OCI-M1 (cell line): ENCODE results near the gene JMJD7.
A peak's percentile ranks its signal among the peaks of the same experiment; 100 is the strongest.

Experiments used
- DNase-seq: peaks from one replicate; lab custom pipeline; 2025; lab: John Stamatoyannopoulos, UW

Gene JMJD7

DNA sequence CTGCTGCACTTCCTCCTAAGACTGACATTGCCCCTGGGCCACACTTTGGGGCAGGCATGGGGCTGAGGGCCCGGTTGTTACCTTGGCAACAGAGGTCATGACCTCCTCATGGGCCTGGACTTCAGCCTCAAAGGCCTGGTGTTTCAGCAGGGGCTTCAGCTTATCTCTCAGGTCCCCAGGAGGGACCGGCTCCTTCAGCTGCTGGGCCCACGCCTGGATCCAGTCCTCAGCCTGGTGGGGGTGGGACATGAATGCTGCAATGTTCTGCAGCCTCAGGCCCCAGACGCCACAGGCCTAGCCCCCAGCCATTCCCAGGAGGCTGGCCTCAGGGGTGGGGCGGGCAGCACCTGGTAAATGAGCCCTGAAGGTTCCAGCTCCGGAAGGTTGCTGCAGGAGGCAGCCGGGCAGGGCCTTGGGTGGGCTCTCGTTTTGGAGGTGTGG, 38.4 kb downstream of the JMJD7 start:
- DNase-seq, result peak; percentile 7

DNA sequence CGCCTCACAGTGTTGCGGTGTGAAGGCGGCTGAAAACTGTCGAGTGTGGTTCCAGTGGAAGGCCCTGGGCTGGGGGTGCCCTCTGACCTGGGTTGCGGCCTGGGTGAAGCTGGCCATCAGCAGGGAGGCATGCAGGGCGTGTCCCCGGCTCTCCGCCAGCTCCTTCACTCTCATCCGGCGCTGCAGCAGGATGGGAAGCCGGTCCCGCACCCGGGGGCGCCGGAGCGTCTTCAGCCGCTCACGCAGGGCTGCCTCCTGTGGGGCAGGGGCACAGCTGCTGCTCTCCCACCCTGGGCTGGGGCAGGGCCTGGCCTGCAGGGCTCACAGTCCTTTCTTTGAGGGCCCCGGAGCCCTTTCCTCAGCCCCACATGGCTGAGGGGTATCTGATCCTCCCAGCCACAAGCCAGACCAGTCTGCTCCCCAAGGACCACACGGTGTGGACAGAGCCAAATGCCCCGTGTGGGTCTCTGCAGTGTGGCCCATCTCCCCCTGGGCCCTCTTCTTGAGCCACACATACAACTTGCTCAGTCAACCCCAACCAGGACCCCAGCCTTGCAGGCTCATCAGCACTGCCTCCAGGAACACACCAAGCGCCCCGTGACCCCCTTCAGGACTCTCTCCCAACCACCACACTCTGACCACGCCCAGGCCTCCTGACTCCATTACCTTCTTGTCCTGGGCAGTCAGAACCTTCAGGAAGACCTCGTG, 39.1 kb downstream of the JMJD7 start:
- DNase-seq, result no peak

DNA sequence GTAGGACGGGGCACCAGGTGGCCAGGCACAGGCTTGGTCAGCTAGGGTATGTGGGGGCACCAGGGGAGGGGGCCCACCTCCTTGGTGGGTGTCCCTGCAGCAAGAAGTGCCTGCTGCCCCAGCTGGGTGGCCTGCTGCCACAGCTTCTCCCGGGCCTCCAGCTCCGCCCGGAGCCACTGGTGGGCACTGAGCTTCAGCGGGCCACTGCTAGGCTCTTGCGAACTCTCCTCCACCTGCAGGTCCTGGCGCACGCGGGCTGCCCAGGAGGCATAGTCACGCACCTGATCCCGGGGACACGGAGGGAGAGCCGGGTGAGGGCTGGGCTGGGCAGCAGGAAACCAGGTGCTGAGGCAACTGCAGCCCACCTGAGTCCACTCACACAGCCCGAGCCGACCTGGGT, 40.4 kb downstream of the JMJD7 start:
- DNase-seq, result no peak

GRCh38 chr15:41869770-41870688, 42.1 kb downstream of the JMJD7 start:
- DNase-seq, result no peak

DNA sequence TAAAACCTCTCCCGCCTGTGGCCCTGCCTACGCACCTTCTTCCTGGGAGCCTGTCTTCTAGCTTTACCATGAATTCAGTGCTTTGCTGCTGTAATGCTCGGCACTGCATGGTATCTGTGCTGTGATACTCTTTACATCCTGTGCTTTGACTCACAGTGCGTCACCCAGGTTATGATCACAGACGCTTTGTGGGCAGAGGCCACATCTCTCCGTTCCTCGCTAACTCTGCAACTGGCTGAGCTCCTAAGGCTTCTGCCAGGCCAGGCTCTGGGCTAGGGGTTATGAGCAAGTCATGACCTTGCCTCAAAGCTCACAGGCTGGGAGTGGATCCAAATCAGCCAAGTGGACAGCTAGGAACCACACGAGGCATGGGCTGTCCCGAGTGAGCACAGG, 42.8 kb downstream of the JMJD7 start:
- no peak for DNase-seq

DNA sequence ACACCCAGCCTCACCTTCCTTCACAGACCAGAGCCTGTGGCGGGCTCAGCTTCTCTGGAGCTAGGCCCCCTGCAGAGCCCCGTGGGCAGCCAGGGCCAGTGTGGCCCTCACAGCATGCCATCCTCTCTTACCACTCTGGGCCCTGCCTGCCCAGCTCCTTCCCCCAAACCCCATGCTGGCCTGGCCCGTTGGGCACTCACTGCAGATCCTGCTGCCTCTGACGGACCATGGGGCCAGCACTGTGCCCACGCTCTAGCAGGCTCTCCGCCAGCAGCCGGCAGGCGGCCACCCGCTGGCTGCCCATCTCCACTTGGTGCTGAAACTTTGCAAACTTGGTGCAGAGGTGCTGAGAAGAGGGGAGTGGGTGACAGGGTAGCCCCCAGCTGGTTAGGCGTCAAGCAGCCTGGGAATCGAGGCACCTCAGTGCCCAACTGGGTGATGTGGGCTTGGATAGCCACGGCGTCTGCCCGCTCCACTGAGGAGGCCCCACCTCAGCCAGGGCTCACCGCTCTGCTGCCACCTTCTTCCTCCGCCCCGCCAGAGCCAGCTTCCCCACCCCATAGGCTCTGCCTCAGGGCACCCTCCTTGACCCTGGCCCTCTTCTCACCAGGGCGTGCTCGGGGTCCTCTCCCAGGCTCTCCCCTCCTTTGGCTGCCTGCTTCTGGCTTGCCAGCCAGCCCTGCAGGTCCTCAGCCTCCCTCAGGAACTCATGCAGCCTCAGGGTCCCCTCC, 43.4 kb downstream of the JMJD7 start:
- no peak for DNase-seq

DNA sequence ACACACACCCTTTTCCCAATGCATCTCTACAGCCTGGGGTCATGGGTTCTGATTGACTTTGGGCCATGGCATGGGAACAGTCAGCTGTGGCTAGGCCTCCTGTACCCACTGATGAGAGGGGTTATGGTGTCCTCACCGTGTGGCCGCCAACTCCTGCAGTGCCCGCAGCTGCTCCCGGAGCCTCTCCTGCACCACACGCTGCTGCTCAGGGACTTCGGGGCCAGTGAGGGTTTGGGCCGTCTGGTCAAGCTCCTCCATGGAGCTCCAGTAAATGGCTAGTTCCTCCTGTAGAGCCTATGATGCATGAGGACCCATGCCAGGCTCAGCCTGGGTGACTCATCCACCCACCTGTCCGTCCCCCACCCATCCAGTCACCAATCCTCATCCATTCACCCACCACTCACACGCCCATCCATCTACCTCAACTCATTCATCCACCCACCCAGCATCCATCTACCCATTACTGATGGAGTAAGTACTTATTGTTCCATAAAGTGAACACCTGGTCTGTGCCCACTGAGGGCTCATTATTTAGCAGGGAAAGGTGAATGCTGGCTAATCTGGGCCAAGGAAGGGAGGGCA, 44.4 kb downstream of the JMJD7 start:
- no peak for DNase-seq

GRCh38 chr15:41873711-41874110, 45.8 kb downstream of the JMJD7 start:
- DNase-seq, result no peak

GRCh38 chr15:41874736-41875135, 46.8 kb downstream of the JMJD7 start:
- no peak for DNase-seq

DNA sequence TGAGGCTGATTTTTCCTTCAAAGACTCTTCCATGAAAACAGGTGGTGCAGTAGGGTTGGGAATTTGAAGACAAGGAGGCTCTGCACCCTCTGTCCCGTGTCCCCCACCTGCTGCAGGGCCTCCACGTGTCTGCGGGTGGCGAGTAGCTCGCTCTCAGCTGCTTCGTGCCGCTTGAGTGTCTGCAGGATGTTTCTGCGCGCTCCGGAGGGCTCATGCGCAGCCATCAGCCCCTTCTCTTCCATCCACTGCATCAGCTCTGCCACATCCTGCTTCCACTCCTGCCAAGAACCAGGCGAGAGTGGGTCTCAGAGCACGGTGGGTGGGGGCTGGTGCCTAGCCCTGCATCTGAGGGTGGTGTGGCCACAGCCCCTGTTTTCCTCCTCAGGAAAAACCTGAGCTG, 48.1 kb downstream of the JMJD7 start:
- DNase-seq, result no peak

GRCh38 chr15:41876689-41877088, 48.8 kb downstream of the JMJD7 start:
- DNase-seq, result no peak

DNA sequence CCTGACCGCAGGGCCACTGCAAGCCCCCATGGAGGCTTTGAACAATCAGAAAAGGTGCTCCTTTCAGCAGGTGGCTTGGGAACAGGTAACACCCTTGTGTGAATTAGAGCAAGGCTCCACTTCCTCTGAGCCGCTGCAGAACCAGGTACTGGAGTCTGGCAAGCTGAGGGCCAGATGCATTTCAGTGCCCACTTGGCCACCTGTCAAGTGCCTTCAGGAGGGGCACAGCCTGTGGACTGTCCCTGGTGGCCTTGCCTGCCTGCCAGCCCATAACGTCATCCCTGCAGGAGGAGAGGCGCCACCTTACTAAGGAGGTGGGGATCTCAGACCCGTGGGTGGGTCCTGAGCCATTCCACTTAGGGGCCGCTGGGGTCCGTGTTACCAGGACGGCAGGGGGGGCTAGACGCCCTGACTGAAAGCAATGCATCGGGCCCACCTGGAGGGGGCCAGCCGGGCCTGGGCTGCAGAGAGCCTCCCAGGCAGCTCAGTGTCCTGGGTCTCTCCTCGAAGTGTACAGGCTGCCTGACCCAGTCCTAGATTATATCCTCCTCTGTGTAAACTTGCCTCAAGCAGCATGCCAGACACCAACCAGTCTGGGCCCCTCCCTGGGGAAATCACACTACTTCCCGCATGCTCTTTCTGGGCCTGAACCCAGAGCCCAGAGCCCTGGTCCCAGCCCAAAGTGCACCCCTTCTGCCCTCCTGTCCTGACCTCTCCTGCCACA, 49.9 kb downstream of the JMJD7 start:
- no peak for DNase-seq

DNA sequence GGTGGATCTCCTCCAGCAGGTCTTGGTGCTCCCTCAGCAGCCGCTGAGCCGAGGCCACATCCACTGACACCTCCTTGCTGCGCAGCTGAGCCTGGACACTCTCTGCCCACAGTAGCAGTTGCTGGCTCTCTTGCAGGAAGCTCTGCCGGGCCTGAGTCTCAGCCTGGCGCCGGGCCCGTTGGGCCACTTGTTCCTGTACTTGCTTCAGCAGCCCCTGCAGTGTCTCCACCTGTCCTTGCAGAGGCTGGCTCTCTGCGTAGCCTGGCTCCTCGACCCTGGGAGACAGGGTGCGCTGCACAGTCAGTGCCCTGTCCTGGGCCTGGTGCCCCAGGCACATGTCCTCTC, 50.4 kb downstream of the JMJD7 start:
- DNase-seq, result no peak

DNA sequence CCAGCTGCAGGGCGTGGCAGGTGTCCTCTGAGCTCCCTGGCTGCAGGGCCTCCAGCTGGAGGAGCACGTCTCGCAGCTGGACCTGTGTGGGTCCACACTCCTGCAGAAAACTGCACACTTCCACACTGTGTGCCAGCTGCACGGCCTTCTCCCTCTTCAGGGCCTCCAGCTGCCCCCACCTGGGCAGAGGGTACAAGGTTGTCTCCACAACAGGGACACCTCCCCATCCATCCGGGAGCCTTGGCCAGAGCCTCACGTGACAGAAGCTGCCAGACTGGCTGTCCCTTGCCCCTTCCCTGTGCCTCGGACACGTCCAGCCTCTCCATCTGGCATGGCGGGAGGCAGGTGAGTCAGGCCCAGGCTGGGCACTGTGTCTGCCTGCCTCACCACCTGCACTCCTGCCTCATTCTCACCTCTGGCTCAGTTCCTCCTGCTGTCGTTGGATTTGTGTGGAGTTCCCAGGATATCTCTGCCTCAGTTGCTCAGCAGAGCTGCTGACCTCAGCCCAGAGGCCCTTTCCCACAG, 51.5 kb downstream of the JMJD7 start:
- no peak for DNase-seq

- DNase-seq, result no peak
Observed at GRCh38 chr15:41880156-41880877, 52.4 kb downstream of the JMJD7 start.

DNA sequence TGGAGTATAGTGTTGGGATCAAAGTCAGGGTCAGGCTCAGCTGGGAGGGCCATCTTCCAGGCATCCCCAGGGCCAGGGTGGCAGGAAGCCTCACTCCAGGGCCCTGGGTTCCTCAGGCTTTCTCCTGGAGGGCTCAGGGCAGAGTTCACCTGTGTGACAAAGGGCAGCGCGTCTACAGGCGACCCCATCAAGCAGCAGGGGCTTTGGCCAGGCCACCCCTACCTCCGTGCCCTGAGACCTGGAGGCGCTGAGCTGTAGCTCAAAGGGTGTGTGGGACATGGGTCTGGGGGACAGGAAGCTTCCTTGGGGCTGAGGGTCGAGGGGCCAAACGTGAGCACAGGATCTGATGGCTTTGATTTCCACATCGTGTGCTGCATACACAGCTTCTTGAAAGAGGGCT, 53.2 kb downstream of the JMJD7 start:
- no peak for DNase-seq

DNA sequence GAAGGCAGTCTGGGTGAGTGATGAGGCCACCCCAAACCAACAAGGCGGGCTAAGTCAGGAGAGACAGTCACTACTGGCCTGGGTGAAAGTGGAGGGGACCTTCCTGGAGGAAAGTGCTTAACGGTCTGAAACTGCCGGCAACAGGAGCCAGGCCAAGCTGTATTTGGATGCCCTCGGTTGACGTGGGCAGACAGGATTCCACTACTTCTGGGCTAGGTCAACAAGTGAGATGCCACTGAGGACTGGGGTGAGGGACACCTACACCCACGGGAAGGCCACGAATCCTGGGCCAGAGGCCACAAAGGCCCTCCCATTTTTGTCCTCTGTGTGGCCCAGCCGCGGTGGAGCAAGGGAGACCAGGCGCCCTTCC, 53.6 kb downstream of the JMJD7 start:
- no peak for DNase-seq

GRCh38 chr15:41881920-41882688, 54.2 kb downstream of the JMJD7 start:
- DNase-seq, result no peak

DNA sequence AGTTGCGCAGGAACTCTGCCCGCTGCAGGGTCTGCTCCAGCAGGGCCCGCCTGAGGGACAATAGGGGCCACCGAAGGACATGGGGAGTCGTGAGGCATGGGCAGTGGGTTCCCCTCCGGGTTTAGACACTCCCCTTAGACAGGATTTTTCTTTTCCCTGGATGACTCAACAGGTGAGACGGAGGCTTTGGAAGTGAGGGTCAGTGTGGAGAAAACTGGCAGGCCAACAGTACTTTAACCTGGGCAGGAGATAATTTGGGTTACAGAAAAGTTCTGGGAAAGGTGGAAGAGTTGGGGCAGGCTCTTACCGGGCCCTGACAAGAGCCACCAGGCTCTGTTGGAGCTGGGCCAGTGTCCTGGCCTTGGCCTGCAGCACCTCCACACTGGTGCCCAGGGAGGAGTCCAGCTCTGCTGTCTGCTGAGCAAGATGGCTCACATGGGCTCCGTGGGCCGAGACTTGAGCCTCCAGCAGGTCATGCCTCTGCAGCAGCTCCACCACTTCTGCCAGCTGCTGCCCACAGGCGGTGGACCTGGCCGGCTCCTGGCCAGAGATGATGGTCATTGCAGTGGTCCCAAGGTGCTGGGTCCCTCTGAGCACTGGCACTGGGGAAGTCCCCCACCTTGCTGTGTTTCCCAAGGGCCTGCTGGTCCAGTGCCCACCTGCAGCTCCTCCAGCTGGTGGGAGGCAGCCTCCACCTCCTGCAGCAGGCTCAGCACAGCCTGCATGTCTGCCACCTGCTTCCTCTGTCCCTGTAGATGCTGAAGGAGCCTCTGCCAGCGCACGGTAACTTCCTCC, 55.0 kb downstream of the JMJD7 start:
- DNase-seq, result no peak
